HepG2 (cell line): ENCODE measurements around the gene VPS54. TPM values are rescaled to one million over a fixed set of nuclear protein-coding genes. Genes with fewer than 3 reads are reported as not detected.

ENCODE experiments used
- GABPA ChIP-seq, 2 experiments: IDR thresholded peaks; 2 replicates each; pipeline ENCODE4 v1.6.1; 2011 to 2016; ENCODE audit warnings: low read depth in 2 of 2, low read length in 1 of 2, missing biosample characterization in 1 of 2, missing genetic modification characterization in 1 of 2
- HHEX ChIP-seq: IDR thresholded peaks from 2 replicates; pipeline ENCODE4 v1.6.1; 2016; ENCODE audit warnings: control low read depth
- KAT7 ChIP-seq: IDR thresholded peaks from 2 replicates; pipeline ENCODE4 v1.6.1; 2018; ENCODE audit warnings: borderline replicate concordance, missing compliant biosample characterization
- KLF9 ChIP-seq: IDR thresholded peaks from 2 replicates; pipeline ENCODE4 v1.6.1; 2016; ENCODE audit warnings: low read depth
- MXD1 ChIP-seq: sonication (generic); formaldehyde crosslinking; IDR thresholded peaks from 2 replicates; pipeline ENCODE4 v1.4.0; 2020; ENCODE audit warnings: mild to moderate bottlenecking, missing genetic modification reagents
- NFIB ChIP-seq: sonication (generic); formaldehyde crosslinking; IDR thresholded peaks from 2 replicates; pipeline ENCODE4 v1.9.0; 2021; ENCODE audit warnings: missing genetic modification reagents, mild to moderate bottlenecking, borderline replicate concordance
- ZFP1 ChIP-seq: IDR thresholded peaks from 2 replicates; pipeline ENCODE4 v1.6.1; 2016
- ZNF124 ChIP-seq: sonication (generic); formaldehyde crosslinking; IDR thresholded peaks from 2 replicates; pipeline ENCODE4 v1.4.0; 2020; ENCODE audit warnings: missing genetic modification reagents
- ZNF383 ChIP-seq: sonication (generic); formaldehyde crosslinking; IDR thresholded peaks from 2 replicates; pipeline ENCODE4 v1.4.0; 2020; ENCODE audit warnings: missing genetic modification reagents, mild to moderate bottlenecking, borderline replicate concordance
- ZNF510 ChIP-seq: sonication (generic); formaldehyde crosslinking; IDR thresholded peaks from 2 replicates; pipeline ENCODE4 v1.4.0; 2020; ENCODE audit warnings: low read depth, mild to moderate bottlenecking, missing genetic modification reagents
- ZNF619 ChIP-seq: sonication (generic); formaldehyde crosslinking; IDR thresholded peaks from 2 replicates; pipeline ENCODE4 v1.4.0; 2020; ENCODE audit warnings: mild to moderate bottlenecking, missing genetic modification reagents
- ZNF788 ChIP-seq: sonication (generic); formaldehyde crosslinking; IDR thresholded peaks from 2 replicates; pipeline ENCODE4 v1.5.0; 2020; ENCODE audit warnings: mild to moderate bottlenecking, missing genetic modification reagents, borderline replicate concordance
- polyA plus RNA-seq, 8 experiments: library from polyadenylated mRNA; depleted of rRNA in 3 of 8; stranded (reverse) in 7 of 8; unstranded in 1 of 8; fragments of >200 nt; fragmentation: Illumina TruSeq in 4 of 8; extraction: Trizol in 4 of 8; gene quantifications; 2 replicates each; pipeline versions ENCODE4 v1.2.1 to v1.2.3, GENCODE V29; 2011 to 2016; ENCODE audit warnings: low read depth in 4 of 8, missing spikeins in 1 of 8, mixed read lengths in 1 of 8; ENCODE audit not compliant: insufficient read depth in 1 of 8
- total RNA-seq, 5 experiments: library from RNA; depleted of rRNA; stranded (reverse); fragments of >200 nt; fragmentation: Illumina TruSeq; extraction: Trizol; gene quantifications; 2 replicates each; pipeline ENCODE4 v1.2.3, GENCODE V29; 2016; ENCODE audit warnings: low read depth in 1 of 5
- TF ChIP-seq, protein P1 (sequence below): sonication (generic); formaldehyde crosslinking; conservative IDR thresholded peaks from 2 replicates; pipeline ENCODE4 v1.5.0; 2020; ENCODE audit warnings: missing genetic modification reagents
- TF ChIP-seq, protein P2 (sequence below): sonication (generic); formaldehyde crosslinking; IDR thresholded peaks from 2 replicates; pipeline ENCODE4 v1.4.0; 2020; ENCODE audit warnings: missing genetic modification reagents
- TF ChIP-seq, protein P3 (sequence below): sonication (generic); formaldehyde crosslinking; conservative IDR thresholded peaks from 2 replicates; pipeline ENCODE4 v1.8.0; 2022; ENCODE audit warnings: low read depth, missing genetic modification reagents
- TF ChIP-seq, protein P4 (sequence below): sonication (generic); formaldehyde crosslinking; IDR thresholded peaks from 2 replicates; pipeline ENCODE4 v1.4.0; 2020; ENCODE audit warnings: missing genetic modification reagents

Gene VPS54
- total and polyA plus RNA-seq, 2 of the 13 experiments (the other 11 are each of a cell fraction or from before 2014, with no cell fraction given): 64.7 to 77.5 TPM

DNA sequence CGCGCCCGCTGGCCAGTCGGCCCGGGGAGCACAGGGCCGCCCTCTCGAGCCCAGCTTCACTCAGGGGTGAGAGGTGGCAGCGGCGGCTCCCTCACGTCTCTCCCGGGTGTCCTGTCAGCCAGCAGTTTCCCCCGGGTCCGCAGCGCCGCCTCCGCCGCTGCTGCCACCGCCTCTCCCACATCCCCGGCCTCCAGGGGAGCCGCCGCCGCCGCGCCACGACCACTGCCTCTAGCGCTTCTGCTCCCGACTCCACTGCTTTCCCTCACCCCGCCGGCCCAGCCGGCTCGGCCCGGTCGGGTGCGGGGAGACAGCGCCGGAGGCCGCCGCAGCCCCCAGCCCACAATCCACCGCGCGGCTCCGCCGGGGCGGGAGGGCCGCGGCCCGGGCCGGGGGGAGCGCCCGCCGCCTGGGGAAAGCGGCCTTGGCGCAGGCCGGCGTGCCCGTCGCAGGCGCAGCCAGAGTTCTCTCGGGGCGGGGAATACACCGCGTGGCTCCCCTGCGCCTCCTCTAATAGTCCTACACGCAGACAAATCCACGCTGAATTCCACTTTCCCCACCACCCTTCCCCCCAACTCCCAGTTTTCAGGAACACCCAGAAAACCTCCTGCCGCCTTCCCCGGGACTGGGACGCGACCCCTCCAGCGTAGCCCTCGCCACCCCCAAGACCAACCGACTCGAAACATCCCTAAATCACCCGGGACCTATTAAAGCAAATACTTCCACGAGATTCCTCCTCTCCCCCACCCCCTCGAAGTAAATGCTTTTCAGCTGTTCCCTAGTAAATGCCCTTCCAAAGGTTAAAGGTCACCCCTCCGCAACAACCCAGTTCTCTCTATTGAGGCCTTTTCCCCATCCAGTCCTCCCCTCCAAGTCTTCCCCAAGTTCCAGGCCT is at the start of gene VPS54 (continued):
- TF ChIP-seq MXD1 (peak; percentile 74; the same call in 1 of the 2 replicates), KLF9 (CRISPR knock-in tag) (no peak), ZNF619 (no peak), ZNF510 (CRISPR knock-in tag) (peak; percentile 70; the same call in 1 of the 2 replicates), KAT7 (CRISPR knock-in tag) (peak; percentile 98), ZFP1 (CRISPR knock-in tag) (no peak), HHEX (CRISPR knock-in tag) (no peak), NFIB (no peak), ZNF383 (CRISPR knock-in tag) (no peak), GABPA (IDR thresholded peaks at IDR 0.05; ENCODE audit: low read depth, low read length) (no peak), GABPA (CRISPR knock-in tag; IDR thresholded peaks at IDR 0.05; ENCODE audit: low read depth) (0 out of 2 replicates have a peak, but pooled peaks have one; percentile 19), ZNF788 (CRISPR knock-in tag) (no peak), ZNF124 (CRISPR knock-in tag) (no peak; the same call in 1 of the 2 replicates)
- TF ChIP-seq, protein P1, sequence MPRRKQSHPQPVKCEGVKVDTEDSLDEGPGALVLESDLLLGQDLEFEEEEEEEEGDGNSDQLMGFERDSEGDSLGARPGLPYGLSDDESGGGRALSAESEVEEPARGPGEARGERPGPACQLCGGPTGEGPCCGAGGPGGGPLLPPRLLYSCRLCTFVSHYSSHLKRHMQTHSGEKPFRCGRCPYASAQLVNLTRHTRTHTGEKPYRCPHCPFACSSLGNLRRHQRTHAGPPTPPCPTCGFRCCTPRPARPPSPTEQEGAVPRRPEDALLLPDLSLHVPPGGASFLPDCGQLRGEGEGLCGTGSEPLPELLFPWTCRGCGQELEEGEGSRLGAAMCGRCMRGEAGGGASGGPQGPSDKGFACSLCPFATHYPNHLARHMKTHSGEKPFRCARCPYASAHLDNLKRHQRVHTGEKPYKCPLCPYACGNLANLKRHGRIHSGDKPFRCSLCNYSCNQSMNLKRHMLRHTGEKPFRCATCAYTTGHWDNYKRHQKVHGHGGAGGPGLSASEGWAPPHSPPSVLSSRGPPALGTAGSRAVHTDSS (CRISPR knock-in tag): no peak
- TF ChIP-seq, protein P2, sequence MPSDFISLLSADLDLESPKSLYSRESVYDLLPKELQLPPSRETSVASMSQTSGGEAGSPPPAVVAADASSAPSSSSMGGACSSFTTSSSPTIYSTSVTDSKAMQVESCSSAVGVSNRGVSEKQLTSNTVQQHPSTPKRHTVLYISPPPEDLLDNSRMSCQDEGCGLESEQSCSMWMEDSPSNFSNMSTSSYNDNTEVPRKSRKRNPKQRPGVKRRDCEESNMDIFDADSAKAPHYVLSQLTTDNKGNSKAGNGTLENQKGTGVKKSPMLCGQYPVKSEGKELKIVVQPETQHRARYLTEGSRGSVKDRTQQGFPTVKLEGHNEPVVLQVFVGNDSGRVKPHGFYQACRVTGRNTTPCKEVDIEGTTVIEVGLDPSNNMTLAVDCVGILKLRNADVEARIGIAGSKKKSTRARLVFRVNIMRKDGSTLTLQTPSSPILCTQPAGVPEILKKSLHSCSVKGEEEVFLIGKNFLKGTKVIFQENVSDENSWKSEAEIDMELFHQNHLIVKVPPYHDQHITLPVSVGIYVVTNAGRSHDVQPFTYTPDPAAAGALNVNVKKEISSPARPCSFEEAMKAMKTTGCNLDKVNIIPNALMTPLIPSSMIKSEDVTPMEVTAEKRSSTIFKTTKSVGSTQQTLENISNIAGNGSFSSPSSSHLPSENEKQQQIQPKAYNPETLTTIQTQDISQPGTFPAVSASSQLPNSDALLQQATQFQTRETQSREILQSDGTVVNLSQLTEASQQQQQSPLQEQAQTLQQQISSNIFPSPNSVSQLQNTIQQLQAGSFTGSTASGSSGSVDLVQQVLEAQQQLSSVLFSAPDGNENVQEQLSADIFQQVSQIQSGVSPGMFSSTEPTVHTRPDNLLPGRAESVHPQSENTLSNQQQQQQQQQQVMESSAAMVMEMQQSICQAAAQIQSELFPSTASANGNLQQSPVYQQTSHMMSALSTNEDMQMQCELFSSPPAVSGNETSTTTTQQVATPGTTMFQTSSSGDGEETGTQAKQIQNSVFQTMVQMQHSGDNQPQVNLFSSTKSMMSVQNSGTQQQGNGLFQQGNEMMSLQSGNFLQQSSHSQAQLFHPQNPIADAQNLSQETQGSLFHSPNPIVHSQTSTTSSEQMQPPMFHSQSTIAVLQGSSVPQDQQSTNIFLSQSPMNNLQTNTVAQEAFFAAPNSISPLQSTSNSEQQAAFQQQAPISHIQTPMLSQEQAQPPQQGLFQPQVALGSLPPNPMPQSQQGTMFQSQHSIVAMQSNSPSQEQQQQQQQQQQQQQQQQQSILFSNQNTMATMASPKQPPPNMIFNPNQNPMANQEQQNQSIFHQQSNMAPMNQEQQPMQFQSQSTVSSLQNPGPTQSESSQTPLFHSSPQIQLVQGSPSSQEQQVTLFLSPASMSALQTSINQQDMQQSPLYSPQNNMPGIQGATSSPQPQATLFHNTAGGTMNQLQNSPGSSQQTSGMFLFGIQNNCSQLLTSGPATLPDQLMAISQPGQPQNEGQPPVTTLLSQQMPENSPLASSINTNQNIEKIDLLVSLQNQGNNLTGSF (CRISPR knock-in tag): no peak
- TF ChIP-seq, protein P3, sequence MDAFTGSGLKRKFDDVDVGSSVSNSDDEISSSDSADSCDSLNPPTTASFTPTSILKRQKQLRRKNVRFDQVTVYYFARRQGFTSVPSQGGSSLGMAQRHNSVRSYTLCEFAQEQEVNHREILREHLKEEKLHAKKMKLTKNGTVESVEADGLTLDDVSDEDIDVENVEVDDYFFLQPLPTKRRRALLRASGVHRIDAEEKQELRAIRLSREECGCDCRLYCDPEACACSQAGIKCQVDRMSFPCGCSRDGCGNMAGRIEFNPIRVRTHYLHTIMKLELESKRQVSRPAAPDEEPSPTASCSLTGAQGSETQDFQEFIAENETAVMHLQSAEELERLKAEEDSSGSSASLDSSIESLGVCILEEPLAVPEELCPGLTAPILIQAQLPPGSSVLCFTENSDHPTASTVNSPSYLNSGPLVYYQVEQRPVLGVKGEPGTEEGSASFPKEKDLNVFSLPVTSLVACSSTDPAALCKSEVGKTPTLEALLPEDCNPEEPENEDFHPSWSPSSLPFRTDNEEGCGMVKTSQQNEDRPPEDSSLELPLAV (CRISPR knock-in tag): no peak
- TF ChIP-seq, protein P4, sequence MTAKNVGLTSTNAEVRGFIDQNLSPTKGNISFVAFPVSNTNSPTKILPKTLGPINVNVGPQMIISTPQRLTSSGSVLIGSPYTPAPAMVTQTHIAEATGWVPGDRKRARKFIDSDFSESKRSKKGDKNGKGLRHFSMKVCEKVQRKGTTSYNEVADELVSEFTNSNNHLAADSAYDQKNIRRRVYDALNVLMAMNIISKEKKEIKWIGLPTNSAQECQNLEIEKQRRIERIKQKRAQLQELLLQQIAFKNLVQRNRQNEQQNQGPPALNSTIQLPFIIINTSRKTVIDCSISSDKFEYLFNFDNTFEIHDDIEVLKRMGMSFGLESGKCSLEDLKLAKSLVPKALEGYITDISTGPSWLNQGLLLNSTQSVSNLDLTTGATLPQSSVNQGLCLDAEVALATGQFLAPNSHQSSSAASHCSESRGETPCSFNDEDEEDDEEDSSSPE (CRISPR knock-in tag): no peak; the same call in 1 of the 2 replicates
